ENCODE results near the gene ZKSCAN3.
"Not testable (repeated sequence)": the region's sequence is repeated elsewhere in the genome, so short reads cannot be mapped to it uniquely, and the experiment has no call there.

The ZKSCAN3 gene

DNA sequence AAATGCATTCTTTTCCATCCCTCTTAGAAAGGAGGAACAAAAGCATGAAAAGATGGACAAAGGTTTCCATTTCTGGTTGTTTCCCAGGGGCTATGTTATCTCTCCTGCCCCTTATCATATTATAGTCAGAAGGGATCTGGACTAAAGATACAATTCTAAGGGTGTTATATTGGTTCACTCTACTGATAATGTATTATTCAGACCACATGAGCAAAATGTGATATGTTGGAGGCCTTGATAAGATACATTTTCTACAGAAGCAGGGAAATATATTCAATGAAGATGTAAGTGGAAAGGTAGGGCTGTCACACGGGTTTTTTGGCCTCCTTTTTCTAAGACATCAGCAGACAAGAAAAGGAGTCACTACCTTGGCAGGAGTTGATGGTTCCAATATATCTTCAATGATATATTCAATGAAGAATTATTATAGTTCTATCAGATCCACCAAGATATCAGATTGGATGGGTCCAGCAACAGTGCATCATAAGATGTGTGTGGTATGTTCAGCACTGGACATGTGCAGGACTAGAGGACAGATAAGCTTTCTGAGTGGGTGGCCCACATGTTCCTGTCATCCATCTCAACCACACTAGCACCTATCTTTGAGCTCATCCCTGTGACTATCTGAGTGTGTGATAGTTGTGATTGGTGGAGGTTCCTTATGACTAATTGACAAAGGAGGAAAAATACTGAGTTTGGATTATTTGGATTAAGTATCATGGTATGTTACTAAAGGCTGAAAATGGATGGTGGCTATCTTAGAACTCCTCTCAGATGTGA lies 5.7 kb upstream of the ZKSCAN3 start:
- DNase-seq = no peak

DNA sequence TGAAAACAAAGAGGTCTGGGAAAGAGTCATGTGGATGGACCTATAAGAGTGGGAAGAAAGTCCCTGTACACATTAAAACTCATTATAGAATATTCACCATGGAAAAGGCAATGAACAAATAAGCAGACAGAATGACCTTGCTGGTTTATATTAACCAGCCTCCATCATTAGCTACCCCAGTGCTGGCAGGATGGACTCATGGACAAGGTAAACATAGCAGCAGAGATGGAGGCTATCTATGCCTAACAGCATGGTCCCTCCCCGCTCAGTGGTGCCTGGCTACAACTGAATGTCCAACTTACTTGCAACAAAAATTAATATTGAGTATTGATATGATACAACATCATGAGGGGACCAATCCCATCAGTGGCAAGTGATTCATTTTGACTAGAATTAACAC lies 4.5 kb upstream of the ZKSCAN3 start:
- no peak for DNase-seq

DNA sequence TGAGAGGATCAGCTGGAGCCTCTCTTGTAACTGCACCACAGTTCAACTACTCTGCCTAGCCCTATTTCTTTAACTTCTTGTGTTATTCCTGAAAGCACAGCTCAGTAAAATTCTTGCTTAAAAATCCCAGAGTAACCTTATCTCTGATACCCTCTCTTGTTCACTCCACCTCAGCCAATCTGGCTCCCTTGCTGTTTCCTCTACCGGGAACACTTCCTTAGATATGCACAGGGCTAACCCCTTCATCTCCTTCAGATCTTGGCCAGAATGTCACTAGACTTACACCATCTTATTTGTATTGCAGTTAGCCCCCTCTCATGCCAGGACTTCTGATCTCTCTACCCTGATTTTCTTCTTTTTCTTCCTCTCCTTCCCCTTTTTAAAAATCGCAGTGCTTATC lies 2.6 kb upstream of the ZKSCAN3 start:
- no peak for DNase-seq

DNA sequence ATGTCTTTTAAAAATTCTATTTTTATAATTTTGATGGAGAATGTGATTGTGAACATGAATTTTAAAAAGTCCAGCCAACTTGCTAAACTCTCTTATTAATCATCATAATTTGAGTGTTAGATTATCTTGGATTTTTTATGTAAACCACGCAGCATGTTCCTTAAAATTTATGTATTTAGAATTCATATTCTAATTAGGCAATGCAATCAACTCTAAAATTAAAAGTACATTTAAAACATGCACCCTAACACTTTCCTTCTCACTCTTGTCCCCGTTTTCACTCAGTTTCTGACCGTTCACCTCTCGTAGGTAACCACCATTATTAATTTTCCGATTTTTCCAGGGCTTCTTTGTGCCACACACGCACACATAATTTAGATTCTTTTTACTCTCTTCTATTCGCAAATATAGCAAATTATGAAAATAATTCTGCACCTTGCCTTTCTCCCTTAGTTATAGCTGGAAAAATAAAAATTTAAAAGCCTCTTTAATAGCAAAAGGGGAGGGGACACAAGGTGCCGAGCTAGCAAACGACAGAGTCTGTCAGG lies 329 bp upstream of the ZKSCAN3 start:
- DNase-seq = no peak

DNA sequence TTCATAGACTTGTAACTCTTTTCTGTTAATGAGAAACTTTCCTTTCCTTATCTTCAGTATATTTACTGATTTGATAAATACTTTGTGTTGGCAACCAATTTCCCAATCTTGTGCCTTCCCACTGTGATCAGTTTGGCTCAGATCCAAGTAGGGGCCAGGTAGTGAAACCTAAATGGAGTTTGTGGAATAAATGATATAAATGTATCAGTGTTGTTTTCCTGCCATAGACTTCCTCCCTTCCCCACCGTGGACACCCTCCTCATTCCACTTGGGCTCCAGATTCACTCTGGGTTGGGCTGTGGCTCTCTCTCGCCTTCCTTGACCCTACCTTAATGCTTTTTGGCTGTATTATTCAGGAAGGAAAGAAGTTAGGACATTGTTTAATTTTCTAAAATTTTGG lies 1.3 kb downstream of the ZKSCAN3 start:
- no peak for DNase-seq

DNA sequence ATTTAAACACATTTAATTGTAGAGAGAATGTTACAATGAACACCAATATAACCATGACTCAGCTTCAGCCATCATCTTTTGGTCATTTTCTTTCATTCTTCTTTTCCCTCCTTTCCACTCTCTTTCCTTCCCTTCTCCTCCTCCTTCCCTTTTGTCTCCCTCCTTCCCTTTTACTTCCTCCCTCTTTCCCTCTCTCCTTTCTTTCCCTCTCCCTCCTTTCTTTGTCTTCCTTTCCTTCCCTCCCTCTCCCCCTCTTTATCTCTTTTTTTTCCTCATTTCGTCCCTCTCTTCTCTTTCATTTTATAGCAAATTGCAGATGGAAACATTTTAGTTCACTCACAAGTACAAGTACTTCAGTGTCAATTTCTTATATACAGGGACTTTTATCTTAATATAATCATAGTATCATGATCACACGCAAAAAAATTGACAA lies 1.8 kb downstream of the ZKSCAN3 start:
- no peak for DNase-seq

DNA sequence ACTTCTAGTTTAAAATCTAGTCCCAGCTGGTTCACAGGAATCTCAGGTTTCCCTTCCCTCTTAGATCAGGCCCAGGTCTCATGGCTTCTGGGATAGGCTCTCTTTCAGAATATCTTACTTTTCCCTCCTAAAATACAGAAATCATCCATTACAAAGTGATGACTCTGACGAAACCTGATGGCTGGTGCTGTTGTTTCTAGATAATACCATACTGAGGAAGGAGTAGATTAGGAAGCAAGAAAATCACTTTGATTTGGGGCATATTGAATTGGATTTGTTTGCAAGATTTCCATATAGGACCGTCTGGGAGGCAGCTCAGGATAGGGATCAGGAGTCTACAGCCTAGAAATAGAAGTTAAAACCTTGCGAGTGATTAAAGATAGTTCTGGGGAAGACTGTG lies 3.6 kb downstream of the ZKSCAN3 start:
- DNase-seq = no peak

DNA sequence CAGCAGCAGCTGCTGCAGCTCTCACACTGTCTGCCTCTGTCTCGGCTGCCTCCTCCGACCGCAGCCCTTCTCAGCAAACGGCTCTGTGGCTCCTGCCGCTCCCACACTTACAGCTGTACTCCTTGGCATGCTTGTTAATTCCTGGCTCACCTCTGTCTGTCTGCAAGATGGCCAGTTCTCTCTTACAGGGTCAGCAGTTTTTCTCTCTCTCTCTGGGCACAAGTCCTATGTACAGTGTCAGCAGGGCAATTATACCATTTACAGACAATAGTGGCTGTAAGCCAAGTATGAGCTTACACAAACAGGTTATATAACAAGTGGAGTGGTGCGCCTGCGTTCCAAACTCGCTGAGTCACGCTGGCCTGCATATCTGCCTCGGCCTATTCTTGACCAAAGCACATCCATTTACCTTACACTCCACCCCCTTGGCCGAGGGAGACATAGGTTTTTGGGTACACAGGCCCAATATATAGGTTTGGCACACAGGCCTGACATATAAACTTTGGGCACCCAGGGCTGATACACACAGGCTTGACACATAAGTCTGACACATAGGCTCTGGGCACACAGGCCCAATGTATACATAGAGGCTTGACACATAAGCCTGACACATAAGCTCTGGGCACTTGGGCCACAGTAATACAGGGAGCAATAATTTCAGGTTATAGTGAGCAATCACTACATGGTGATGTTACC lies 4.4 kb downstream of the ZKSCAN3 start:
- no peak for DNase-seq

DNA sequence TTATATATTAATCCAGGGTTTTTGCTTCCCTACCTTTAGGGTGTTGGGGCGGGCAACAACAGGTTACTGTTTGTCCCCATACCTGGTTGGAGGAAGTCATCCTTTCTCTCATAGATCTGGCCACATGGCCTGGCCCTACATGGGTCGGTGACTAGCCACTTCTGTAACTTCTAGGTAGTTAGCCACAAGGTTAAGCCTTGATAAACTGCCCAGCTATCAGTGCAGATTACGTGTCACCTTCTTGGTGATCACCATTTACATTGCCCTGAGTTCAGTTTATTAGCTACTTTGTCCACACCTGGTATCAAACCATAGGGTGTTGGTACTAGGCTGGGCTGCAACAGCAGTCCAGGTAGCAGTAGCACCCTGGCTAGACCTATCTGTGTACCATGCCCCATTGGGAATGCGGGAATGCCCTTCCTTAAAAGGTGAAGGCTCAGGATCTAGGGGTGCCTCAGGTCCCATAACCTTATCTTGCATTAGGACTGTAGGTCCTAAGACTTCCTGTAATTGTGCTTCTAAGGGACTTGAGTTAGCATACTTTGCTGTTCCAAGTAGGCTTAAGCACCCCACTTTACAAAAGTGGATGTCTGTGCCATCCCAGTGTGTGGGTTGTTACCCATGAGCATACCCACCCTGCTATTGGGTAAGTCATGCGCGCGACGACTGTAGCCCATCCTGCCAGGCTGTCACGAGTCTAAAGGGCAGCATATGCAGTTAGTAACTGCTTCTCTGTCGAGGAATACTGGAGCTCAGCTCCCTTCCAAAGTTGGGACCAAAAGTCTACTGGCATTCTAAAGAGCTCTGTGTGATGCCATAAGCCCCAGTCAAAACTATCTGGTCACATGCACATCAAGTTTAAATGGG lies 5.2 kb downstream of the ZKSCAN3 start:
- no peak for DNase-seq

DNA sequence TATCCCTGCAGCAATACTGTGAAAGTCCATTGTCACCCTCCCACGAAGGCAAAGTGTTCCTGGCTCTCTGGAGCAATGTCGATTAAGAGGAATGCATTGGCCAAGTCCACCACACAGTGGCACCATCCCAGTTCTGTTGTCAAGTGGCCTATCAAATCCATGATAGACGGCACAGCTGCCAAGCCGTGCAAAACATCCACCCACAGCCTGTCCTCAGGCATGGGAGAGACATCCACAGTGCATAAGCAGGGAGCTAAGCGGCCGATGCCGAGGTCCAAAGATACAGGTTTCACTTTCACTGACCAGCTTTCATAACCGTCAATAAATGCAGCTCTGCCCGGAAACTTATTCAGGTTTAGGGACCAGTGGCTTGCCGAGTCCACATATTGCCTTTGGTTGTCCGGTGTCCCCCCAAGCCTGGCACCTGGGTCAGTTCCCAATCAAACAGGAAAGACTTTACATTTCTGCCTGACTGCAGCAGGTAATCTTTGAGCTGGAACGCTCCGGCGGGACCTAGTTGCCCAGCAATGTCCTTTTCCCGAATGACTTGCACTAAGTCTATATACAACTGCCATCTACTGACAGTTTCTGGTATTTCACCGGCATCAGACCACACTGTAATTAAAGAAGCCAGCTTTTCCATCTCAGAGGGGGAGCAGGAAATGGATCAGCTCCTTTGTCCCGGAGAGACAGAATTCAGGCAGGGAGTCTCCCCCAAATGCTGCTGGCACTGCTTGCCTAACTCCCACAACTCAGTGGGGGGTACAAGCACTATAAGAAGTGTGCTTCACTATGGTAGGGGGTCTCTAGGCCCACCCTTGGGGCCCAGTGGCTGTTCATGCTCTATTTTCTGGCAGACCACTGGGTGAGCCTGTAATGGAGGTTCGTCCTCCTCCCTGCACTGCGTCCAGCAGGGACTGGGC lies 6.3 kb downstream of the ZKSCAN3 start:
- DNase-seq = peak; percentile 89

DNA sequence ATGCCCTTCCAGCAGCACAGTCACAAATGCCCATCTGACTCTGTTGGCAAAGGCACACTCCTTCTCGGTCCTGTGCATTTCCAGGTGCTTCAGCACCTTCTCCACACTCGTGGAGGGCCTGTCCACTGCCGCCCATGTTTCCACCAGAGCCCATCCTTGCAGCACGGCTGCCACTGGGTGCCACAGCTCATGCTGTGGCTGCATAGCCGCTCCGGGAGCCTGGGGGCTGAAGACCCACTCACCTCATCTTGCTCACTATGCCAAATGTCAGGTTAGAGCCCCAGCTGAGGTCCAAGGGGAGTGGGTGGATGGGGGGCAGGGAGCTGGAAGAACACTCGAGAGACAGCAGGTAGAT lies 6.9 kb downstream of the ZKSCAN3 start:
- no peak for DNase-seq

DNA sequence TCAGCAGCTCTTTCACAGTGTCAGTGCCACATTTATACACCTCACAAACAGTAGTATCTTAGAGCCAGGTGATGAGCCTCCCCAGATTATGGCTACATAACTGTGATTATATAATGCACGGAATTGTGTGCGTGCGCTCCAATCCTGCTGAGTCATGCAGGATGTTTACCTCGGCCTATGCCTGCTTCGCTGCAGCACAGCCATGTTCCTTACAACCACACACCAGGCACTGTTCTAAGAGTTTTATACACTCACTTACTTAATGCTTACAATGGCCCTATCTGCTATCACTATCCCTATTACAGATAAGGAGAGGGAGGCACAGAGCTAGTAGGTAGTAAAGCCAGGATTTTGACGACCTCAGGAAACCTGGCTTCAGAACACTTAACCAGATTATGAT lies 7.3 kb downstream of the ZKSCAN3 start:
- DNase-seq = no peak

DNA sequence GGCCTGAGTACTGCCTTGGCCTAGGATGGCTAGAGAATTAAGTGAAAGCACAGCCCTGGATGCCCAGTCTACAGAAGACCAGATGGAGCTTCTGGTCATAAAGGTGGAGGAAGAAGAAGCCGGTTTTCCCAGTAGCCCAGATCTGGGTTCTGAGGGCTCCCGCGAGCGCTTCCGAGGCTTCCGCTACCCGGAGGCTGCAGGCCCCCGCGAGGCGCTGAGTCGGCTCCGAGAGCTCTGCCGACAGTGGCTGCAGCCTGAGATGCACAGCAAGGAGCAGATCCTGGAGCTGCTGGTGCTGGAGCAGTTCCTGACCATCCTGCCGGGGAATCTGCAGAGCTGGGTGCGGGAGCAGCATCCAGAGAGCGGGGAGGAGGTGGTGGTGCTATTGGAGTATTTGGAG lies 9.8 kb downstream of the ZKSCAN3 start:
- DNase-seq = not testable (repeated sequence)

DNA sequence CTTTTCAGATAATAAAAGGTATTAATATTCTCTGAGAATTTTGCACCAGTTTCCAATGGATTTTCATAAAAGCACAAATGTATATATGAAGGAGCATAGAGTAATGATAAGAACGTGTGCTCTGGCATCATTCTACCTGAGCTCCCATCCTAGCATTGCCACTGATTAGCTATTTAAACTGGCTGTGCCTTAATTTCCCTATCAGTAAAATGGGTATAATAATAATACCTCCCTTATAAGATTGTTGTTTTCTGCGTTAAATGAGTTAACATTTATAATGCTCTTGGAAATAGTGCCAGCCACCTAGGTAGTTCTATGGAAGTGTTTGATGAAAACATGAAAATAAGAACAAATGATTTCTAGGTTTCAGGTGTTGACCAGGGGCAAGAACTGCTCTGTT lies 11.2 kb downstream of the ZKSCAN3 start:
- DNase-seq = no peak

DNA sequence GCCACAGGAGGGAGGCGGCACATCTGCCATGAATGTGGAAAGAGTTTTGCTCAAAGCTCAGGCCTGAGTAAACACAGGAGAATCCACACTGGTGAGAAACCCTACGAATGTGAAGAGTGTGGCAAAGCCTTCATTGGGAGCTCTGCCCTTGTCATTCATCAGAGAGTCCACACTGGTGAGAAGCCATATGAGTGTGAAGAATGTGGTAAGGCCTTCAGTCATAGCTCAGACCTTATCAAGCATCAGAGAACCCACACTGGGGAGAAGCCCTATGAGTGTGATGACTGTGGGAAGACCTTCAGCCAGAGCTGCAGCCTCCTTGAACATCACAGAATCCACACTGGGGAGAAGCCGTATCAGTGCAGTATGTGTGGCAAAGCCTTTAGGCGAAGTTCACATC lies 15.8 kb downstream of the ZKSCAN3 start:
- not testable (repeated sequence) for DNase-seq

DNA sequence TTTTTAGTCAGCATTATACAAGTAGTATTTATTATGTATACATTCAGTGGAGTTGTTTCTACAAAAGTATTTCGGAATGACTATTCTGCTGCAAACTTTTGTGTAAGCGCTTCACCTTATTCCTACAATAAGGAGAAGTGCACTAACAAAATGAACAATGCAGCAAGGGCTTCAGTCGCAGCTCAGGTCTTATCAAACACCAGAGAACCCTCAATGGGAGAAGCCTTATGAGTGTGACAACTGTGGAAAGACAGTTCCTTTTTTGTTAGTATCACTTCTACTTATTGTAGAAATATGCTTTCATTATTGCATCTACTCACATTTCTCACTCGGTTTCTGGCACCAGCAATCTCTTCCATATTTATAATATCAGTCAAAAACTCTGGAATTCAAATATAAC lies 18.8 kb downstream of the ZKSCAN3 start:
- DNase-seq = peak; percentile 83

DNA sequence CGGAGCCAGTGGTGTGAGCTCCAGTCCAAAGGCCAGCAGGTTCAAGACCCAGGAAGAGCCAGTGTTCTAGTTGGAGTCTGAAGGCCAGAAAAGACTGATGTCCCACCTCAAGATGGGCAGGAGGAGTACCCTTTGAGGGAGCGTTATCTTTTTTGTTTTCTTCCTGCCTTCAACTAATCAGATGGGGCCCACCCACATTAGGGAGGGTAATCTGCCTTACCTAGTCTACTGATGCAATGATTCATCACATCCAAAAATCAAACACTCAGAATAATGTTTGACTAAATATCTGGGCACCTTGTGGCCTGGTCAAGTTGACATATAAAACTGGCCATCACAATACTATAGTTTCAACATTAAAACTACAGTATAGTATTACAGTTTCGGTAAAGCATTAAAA lies 19.7 kb downstream of the ZKSCAN3 start:
- DNase-seq = no peak

DNA sequence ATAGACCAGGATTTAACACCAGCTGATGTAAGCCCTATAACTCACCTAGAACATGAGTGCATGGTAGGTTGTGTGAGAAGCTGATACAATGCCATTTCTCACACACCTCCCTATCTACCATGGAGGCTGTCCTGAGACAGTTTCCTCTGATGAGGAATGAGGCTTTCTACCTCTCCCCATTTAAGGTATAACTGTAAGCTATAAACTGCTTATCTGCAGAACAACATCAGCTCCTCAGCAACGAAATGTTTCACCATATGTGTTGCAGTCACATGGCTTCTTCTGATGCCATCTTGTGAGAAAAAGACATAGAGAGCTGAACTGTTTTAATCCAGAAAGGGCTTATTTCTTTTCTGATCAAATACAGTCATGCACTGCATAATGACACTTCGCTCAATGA lies 20.7 kb downstream of the ZKSCAN3 start:
- DNase-seq = no peak

DNA sequence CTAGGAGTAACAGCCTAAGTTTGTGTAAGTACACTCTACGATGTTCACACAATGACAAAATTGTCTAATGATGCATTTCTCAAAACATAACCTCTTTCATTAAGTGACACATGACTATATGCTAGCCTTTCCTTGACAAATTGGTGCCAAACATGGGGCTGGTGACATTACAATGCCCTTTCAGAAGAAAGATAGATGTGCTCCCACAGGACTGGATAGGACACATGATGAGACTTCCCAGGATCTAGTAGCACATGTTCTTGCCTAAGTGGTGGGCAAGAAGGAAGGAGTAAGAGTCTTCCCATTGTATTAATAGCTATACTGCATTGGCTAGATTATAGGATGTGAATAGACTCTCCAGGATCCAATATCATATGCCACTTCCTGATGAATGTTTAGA lies 21.5 kb downstream of the ZKSCAN3 start:
- DNase-seq = no peak

DNA sequence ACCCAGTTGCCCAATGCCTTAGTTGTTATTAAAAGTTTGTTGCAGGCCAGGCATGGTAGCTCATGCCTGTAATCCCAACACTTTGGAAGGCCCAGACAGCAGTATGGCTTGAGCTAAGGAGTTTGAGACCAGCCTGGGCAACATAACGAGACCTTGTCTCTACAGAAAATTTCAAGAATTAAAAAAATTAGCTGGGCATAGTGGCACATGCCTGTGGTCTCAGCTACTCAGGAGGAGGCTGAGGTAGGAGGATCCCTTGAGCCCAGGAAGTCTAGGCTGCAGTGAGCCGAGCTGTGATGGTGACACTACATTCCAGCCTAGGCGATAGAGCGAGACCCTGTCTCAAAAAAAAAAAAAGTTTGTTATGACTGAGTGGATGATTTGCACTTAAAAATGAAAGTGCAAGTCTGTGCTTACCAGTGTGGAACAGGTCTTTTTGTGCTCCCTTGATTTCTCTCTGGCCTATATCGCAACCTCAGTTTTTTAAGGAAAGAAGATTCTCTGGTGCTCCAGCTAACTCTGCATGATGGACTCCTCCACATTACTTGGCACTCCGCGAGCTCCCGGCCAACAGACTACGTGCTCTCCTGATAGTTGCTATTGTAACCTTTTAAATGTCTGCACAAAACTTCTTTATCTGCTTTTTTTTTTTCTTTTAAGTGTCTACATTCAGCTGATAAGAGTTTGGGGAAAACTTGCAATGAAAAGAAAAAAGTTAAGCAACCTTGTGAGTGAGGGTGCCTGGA lies 22.1 kb downstream of the ZKSCAN3 start:
- no peak for DNase-seq

DNA sequence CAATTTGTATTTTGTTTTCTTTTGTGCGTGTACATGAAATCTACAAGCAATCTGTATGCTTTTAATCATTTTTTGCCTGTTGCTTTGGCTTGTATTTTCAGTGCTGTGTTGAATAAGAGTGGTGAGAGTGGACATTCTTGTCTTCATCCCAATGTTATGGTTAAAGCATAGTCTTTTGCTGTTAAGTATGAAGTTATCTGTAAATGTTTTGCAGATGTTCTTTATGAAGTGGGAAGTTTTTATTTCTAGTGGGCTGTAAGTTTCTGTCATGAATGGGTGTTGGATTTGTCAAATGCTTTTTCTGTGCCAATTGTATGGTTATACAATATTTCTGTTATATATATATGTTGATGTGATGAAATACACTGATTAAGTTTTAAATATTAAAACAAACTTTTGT lies 24.2 kb downstream of the ZKSCAN3 start:
- DNase-seq = no peak

DNA sequence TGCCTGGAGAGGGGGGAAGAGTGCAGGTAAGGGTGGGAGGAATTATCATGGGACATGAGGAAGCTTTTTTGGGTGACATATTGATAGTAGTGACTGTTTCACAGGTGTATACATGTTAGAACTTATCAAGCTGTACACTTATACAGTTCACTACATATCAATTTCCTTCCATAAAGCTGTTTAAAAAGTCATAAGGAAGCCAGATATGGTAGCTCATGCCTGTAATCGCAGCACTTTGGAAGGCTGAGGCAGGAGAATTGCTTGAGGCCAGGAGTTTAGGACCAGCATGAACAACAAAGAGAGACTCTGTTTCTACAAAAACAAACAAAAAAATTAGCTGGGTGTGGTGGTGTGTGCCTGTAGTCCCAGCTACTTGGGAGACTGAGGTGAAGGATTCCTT lies 28.1 kb downstream of the ZKSCAN3 start:
- no peak for DNase-seq
